ENCODE data around the gene CITED4. TPM values are rescaled to one million over a fixed set of nuclear protein-coding genes. Genes with fewer than 3 reads are reported as not detected.

The CITED4 gene
- polyA plus RNA-seq, 1 donor (not counting 4 experiments of a cell fraction or from before 2014, with no cell fraction given), result 11.2 TPM

- no peak overlapping the region for H2AFZ ChIP-seq (ENCODE audit: control insufficient read depth, low read length)
- no peak for FAIRE-seq
- H3K4me2 ChIP-seq (ENCODE audit: control insufficient read depth, extremely low read depth, insufficient read depth, low read depth, low read length), result no peak overlapping the region
- no peak overlapping the region for H3K4me3 ChIP-seq (ENCODE audit: control insufficient read depth in 2 of 3, extremely low read depth in 1 of 3, insufficient read depth in 2 of 3, low read depth in 1 of 3, low read length in 3 of 3)
- H4K20me1 ChIP-seq (ENCODE audit: control insufficient read depth, extremely low read depth, insufficient read depth, low read length), result no peaks in the 10 kb centered on the region
- DNase-seq (ENCODE audit: low read depth, low spot score), result no peak
- H3K79me2 ChIP-seq (ENCODE audit: control insufficient read depth, insufficient read depth, low read length), result no peaks in the 10 kb centered on the region
- H3K27me3 ChIP-seq (ENCODE audit: control insufficient read depth, extremely low read depth, insufficient read depth, low read length), result peaks cover 15% of the 10 kb centered on the region
- no peaks in the 10 kb centered on the region for H3K4me1 ChIP-seq (ENCODE audit: control insufficient read depth, extremely low read depth, insufficient read depth, low read length)
- dilution Hi-C loops (cut with MboI; ENCODE audit: extremely low pct_ligation_motif_present, low sequenced_read_pairs), result no loop called here
- no peak overlapping the region for H3K27ac ChIP-seq (ENCODE audit: control insufficient read depth, insufficient read depth, low read length)
- H3K9me3 ChIP-seq (ENCODE audit: control insufficient read depth, low read depth, low read length), result no peaks in the 10 kb centered on the region
- no peak overlapping the region for H3K9ac ChIP-seq (ENCODE audit: control insufficient read depth, extremely low read depth, insufficient read depth, low read length)
- TF ChIP-seq EZH2 (IDR thresholded peaks at IDR 0.05; ENCODE audit: low read length), result no peak
- TF ChIP-seq, protein P1, sequence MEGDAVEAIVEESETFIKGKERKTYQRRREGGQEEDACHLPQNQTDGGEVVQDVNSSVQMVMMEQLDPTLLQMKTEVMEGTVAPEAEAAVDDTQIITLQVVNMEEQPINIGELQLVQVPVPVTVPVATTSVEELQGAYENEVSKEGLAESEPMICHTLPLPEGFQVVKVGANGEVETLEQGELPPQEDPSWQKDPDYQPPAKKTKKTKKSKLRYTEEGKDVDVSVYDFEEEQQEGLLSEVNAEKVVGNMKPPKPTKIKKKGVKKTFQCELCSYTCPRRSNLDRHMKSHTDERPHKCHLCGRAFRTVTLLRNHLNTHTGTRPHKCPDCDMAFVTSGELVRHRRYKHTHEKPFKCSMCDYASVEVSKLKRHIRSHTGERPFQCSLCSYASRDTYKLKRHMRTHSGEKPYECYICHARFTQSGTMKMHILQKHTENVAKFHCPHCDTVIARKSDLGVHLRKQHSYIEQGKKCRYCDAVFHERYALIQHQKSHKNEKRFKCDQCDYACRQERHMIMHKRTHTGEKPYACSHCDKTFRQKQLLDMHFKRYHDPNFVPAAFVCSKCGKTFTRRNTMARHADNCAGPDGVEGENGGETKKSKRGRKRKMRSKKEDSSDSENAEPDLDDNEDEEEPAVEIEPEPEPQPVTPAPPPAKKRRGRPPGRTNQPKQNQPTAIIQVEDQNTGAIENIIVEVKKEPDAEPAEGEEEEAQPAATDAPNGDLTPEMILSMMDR (optimal IDR thresholded peaks at IDR 0.05 in 1 of 3, IDR thresholded peaks at IDR 0.05 in 1 of 3, conservative IDR thresholded peaks at IDR 0.05 in 1 of 3; ENCODE audit: extremely low read depth in 1 of 3, insufficient read depth in 2 of 3, low read length in 3 of 3), result no peak
- no peaks in the 10 kb centered on the region for H3K9me1 ChIP-seq (ENCODE audit: control insufficient read depth, extremely low read depth, insufficient read depth, low read length)
- no peaks in the 10 kb centered on the region for H3K36me3 ChIP-seq (ENCODE audit: control insufficient read depth in 2 of 2, extremely low read depth in 1 of 2, insufficient read depth in 2 of 2, low read length in 2 of 2)
These were observed 22.2 kb downstream of the CITED4 start for GRCh38 chr1:40839943-40840335.

- Histone ChIP-seq H3K4me1 (ENCODE audit: control insufficient read depth, extremely low read depth, insufficient read depth, low read length) (no peaks in the 10 kb centered on the region), H3K27ac (ENCODE audit: control insufficient read depth, insufficient read depth, low read length) (no peak overlapping the region), H3K36me3 (ENCODE audit: control insufficient read depth in 2 of 2, extremely low read depth in 1 of 2, insufficient read depth in 2 of 2, low read length in 2 of 2) (no peaks in the 10 kb centered on the region), H3K9me1 (ENCODE audit: control insufficient read depth, extremely low read depth, insufficient read depth, low read length) (no peaks in the 10 kb centered on the region), H3K9me3 (ENCODE audit: control insufficient read depth, low read depth, low read length) (no peaks in the 10 kb centered on the region), H3K27me3 (ENCODE audit: control insufficient read depth, extremely low read depth, insufficient read depth, low read length) (peaks cover 15% of the 10 kb centered on the region), H3K4me3 (ENCODE audit: control insufficient read depth in 2 of 3, extremely low read depth in 1 of 3, insufficient read depth in 2 of 3, low read depth in 1 of 3, low read length in 3 of 3) (no peak overlapping the region), H2AFZ (ENCODE audit: control insufficient read depth, low read length) (no peak overlapping the region), H3K79me2 (ENCODE audit: control insufficient read depth, insufficient read depth, low read length) (no peaks in the 10 kb centered on the region), H4K20me1 (ENCODE audit: control insufficient read depth, extremely low read depth, insufficient read depth, low read length) (no peaks in the 10 kb centered on the region), H3K9ac (ENCODE audit: control insufficient read depth, extremely low read depth, insufficient read depth, low read length) (no peak overlapping the region), H3K4me2 (ENCODE audit: control insufficient read depth, extremely low read depth, insufficient read depth, low read depth, low read length) (no peak overlapping the region)
- DNase-seq (ENCODE audit: low read depth, low spot score) (no peak), FAIRE-seq (no peak)
- dilution Hi-C loops (cut with MboI; ENCODE audit: extremely low pct_ligation_motif_present, low sequenced_read_pairs), result no loop called here
- TF ChIP-seq EZH2 (IDR thresholded peaks at IDR 0.05; ENCODE audit: low read length), result no peak
- TF ChIP-seq, protein P1 (optimal IDR thresholded peaks at IDR 0.05 in 1 of 3, IDR thresholded peaks at IDR 0.05 in 1 of 3, conservative IDR thresholded peaks at IDR 0.05 in 1 of 3; ENCODE audit: extremely low read depth in 1 of 3, insufficient read depth in 2 of 3, low read length in 3 of 3), result no peak
These were observed 22.9 kb downstream of the CITED4 start for GRCh38 chr1:40838980-40839942.

Measured in keratinocyte (primary cell).